Peyer's patch (tissue), 4 donors: ENCODE results near the gene TUBB2A.

Source experiments
- CTCF ChIP-seq, 6 experiments: fragments of 450-650 bp in 4 of 6; fragments of 200-600 bp in 2 of 6; sonication (generic) in 1 of 6; IDR thresholded peaks; one replicate each; pipeline ENCODE4 v1.5.1; 2017 to 2019; ENCODE audit warnings: antibody characterized with exemption in 6 of 6, mild to moderate bottlenecking in 3 of 6, moderate library complexity in 1 of 6
- POLR2A ChIP-seq, 2 donors: fragments of 450-650 bp; IDR thresholded peaks; one replicate each; pipeline ENCODE4 v1.5.1; 2017; ENCODE audit warnings: antibody characterized with exemption in 2 of 2, mild to moderate bottlenecking in 2 of 2, moderate library complexity in 2 of 2

GRCh38 chr6:3163248-3163594 is 5.9 kb upstream of the TUBB2A start:
- TF ChIP-seq CTCF (IDR thresholded peaks at IDR 0.05) (no peak), POLR2A (IDR thresholded peaks at IDR 0.05) (no peak)
